NCI-H226 (cell line): ENCODE results near the gene CCBE1.
"Not testable (repeated sequence)": the region's sequence is repeated elsewhere in the genome, so short reads cannot be mapped to it uniquely, and the experiment has no call there.

Experiments
- DNase-seq: peaks from one replicate; pipeline ENCODE4 v3.0.0-alpha.2; 2015

The CCBE1 gene

GRCh38 chr18:59675346-59675745, 21.9 kb downstream of the CCBE1 start:
- no peak for DNase-seq

DNA sequence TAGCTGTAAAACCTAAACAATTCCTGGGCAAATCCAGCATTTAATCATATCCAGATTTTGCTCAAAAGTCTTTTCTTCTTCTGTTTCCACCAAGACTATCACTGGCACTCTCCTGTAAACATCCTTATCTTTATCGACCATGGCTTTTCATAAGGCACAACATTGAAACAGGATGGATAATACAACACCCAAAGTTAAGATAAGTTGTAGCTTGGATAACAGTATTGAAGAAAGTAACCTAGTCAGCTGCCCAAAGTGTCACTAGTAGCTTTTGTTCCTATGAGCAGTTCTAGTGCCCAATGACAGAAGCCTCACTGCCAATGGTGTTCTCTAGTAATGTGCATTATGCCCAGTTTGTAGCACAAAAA, 22.3 kb downstream of the CCBE1 start:
- DNase-seq, result no peak

- DNase-seq, result no peak
Observed at GRCh38 chr18:59674186-59674902, 22.9 kb downstream of the CCBE1 start.

DNA sequence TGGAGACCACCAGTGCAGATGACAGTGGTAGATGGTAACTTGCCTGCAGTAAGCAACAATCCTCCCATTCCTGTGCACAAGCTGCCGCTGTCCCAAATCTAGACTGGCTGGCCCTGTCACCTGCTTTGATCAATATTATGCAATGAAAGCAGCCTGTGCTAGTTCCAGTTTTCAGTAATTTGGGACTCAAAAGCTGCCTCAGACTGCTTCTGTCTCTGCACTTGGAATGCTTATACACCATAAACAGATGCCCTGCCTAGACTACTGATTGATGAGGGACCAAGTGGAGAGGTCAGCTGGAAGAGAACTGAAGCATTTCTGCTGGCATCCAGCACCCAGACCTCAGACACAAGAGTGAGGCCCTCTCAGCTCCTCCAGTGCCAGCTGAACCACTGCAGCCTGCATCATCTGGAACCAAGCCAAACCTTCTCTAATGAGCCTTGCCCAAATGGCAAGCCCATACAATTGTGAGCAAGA, 24.9 kb downstream of the CCBE1 start:
- no peak for DNase-seq

- DNase-seq, result no peak
Observed at GRCh38 chr18:59671551-59671950, 25.7 kb downstream of the CCBE1 start.

DNA sequence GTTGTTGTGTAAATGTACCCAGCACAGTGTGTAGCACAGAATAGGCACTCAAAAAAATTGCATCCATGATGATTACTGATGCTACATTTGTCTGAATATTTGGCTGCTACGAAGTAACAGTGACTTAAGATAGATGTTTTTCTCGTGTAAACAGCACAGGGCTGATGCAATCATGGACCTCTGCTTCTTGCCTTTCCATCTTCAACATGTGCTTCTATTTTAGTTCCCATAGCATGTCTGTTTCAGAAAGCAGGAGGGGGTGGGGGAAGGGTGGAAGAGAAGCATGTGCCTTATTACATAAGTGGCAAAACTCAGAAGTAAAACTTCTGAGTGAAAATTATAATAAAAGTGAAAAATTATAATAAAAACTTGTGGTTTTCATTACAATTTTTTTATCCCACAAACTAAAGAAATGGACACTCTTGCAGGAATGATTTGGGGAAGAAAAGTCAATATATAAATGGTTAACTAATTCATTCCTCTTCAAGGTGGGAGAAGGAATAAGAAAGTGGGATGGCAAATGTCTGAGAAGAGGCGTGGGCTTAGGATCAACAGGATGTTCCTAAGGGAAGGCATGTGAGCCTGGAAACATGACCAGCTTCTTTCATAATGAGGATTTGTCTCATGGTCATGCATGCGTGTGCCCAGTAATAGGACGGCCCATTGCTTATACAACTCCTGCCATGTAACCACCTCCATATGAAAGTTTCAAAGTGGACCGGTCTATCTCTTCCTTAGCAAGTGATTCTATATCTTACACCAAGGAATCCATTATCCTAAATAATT, 27.2 kb downstream of the CCBE1 start:
- DNase-seq, result no peak

DNA sequence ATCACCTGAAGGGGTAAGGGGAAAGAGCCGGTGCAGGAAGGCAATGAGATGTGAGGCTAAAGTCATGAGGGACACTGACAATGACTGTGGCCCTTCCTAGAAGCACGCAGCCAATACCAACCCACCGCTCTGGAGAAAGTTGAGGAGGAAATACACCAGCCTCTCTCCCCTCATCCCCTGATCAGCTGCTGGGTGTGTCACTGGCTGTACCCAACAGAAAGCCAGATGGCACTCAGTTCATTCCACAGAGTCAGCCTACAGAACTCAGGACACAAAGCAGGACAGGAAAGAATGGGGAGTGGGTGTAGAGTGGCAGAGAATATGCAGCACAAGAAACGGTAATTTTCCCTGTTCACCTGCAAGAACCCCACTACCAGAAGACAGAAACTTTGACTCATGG, 29.7 kb downstream of the CCBE1 start:
- DNase-seq, result no peak

- not testable (repeated sequence) for DNase-seq
Observed at GRCh38 chr18:59666007-59666402, 31.2 kb downstream of the CCBE1 start.

- DNase-seq, result no peak
Observed at GRCh38 chr18:59665057-59666006, 31.9 kb downstream of the CCBE1 start.

DNA sequence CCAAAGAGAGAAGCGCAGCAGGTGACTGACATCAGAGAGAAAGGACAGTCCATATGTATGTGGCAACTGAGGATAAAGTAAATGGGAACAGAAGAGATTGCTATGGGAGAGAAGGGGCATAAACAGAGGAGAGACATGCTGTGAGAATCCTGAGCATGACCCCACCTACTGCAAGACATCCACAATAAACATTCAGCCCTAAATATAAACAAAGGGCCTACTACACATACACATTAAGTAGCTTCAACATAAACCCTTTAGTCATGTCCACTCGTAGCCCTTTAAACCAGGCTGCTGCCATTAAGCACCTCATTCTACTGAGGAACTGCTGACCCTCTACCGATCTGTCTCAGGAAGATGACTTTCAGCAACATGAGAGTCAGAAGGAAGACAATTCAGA, 32.9 kb downstream of the CCBE1 start:
- DNase-seq, result no peak

DNA sequence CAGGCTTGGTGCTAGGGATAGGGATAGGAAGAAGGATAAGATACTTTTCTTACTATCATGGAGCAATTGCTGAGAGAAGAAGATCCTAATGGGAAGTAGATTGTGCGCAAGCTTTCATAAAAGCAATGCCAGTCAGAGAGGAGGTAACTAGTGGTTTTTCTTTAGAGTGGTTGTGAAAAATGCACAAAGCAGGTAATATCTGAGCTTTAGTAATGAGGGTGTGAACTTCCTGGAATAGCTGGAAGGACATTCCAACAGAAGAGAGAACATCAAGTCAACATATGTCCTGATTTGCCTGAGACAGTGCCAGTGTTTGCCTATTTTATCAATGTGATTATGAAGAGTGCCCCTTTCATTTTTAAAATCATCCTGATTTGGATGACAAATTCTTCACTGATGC, 34.1 kb downstream of the CCBE1 start:
- no peak for DNase-seq

GRCh38 chr18:59661891-59662701, 35.1 kb downstream of the CCBE1 start:
- DNase-seq, result no peak

DNA sequence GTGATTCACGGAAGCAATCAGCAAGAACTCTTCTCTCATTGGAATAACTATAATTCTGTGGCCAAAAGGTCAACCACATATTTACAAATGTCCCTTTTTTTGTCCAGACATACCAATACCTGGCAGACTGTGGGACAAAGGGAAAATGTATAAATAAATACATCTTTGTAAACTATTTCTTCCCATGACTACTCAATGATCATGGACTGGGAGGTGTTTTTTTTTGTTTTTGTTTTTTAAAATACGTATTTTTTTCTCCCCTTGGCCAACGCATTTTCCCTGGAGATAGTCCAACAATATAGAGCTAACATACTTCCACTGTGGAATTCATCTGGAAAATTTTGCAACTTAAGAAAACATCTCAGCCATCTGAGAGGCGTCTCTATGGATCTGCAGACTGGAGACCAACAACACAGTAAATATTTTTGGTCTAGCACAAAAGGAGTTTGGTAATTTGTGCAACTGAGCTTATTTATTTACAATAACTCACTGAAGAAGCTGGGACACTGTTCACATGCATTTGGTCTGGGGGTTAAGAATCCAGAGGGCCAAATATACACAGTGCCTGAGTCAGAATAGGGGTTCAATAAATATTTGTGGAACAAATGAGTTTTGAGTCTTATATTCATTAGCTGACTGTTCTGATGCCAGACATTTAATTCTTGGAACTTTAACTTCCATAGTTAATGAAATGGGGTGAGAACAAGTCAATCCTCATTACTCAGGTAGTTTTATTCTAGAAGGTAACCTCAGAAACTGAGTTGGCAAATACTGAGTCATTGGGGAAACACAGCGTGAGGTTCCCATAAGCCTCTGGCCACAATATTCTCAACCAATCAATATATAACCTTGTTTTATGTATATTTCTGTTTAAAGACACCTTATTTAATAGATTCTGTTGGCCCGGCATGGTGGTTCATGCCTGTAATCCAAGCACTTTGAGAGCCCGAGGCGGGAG, 36.2 kb downstream of the CCBE1 start:
- DNase-seq, result no peak

DNA sequence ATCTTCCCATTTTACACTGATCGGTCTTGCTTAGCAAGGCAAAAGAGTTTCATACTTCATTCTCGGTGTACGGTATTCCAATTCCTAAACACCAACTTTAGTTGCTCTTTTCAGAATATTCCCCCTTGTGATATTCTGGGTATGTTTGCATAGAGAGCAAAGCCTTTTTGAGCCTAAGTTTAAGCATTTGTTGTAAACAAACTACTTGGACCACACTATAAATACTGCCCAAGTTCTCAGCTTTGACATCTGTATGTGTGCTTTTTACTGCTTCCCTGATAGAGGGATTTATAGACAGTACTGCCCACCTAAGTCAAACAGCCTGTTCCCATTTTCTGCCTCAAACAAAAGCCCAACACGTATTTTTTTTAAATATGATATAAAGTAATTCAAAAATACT, 36.9 kb downstream of the CCBE1 start:
- no peak for DNase-seq

- DNase-seq, result no peak
Observed at GRCh38 chr18:59659508-59660170, 37.6 kb downstream of the CCBE1 start.

DNA sequence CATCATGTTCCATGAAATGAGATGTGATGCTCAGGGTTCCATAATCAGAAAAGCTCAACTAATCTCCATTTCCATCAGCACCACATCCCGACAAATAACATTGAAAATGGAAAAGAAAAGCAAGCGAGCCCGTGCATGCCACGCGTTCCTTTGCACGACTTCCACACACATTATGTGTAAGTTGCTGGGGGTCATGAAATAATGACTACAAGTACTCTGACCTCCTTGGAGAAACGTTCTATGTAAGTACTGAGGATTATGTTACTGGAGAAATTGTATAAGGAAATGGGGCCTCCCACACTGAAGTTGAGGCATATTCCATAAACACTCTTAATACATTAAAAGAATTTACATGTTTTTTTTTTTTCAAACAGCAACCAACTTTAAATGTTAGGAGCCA, 38.3 kb downstream of the CCBE1 start:
- DNase-seq, result no peak

- DNase-seq, result no peak
Observed at GRCh38 chr18:59657012-59657411, 40.2 kb downstream of the CCBE1 start.

DNA sequence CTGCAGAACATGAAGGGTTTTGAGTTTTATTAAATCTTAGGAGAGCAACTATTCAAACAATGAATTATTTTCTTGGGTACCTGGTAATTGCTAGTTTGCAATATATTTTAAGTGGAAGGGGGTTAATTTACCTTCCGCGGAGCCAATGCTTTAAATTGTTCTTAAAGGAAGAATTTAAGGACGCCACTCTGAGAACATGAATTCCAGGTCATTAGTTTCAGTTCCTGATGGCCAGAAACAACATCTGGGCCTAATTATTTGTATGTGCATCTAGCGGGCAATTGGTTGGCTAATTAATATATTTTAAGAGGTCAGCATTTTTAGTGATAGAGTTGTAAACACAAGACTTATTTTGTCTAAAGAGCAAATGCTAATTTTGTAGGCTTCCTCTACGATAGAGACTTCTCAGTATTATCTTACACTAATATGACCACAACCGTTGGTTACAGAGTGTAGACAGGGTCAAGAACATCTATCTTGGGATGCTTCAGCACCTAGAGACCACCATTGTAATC, 40.8 kb downstream of the CCBE1 start:
- DNase-seq, result no peak

DNA sequence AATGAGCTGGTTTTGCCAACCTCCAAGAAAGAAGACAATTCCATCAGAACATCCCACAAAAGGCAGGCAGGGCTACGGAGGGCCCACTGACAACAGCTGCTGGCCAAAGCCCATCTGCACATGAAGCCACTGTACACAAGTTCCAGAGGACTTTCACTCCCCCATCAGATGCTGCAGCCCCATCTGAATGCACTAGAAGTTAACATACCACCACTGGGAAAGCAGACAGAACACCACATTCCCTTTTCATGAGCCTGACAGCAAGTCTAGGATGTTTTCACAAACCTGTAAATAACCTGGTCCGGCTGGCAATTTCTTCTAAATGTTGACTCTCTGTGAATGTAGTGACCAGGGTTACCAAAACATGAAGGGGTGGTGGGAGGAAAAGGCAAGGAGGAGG, 41.5 kb downstream of the CCBE1 start:
- DNase-seq, result no peak

- DNase-seq, result no peak
Observed at GRCh38 chr18:59651071-59651470, 46.2 kb downstream of the CCBE1 start.
